Stimulated activated CD8-positive, alpha-beta memory T cell treated with anti-CD3 and anti-CD28 coated beads, Interleukin-4, amount 100 ng/mL, for 1 hour (primary cell): ENCODE measurements around the gene KIAA2012.

Experiments
- DNase-seq, 2 donors: peaks; one replicate each; pipeline ENCODE4 v3.0.0-alpha.2; 2020; ENCODE audit warnings: low read depth in 2 of 2, low spot score in 1 of 2

The KIAA2012 gene

GRCh38 chr2:202148515-202149154 lies 75.6 kb downstream of the KIAA2012 start:
- no peak for DNase-seq

- DNase-seq: no peak
Observed at GRCh38 chr2:202149155-202149762, 76.2 kb downstream of the KIAA2012 start.

GRCh38 chr2:202149936-202150335 lies 76.9 kb downstream of the KIAA2012 start:
- DNase-seq: no peak

- DNase-seq: no peak
Observed at GRCh38 chr2:202152104-202152715, 79.2 kb downstream of the KIAA2012 start.

GRCh38 chr2:202154613-202155012 lies 81.6 kb downstream of the KIAA2012 start:
- no peak for DNase-seq

GRCh38 chr2:202157211-202157990 lies 84.3 kb downstream of the KIAA2012 start:
- DNase-seq: no peak

DNA sequence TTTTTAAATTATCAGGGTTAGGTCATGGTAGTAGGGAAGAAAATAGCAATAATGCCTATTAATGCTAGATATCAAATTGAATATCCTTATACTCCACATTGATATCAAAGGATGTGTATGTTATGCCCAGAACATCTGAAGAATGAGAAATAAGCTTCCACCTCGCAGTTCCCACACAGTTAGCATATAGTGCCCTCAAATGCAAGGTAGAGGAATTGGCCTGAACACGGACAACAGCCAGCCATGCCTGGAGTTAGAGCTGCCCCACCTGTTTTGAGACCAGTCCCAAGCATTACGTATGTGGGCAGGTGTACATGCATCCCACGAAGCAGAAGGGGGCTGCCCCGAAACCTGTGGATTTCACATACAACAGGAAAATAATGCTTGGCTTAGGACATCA lies 85.7 kb downstream of the KIAA2012 start:
- no peak for DNase-seq

- DNase-seq: no peak
Observed at GRCh38 chr2:202161151-202161835, 88.2 kb downstream of the KIAA2012 start.

DNA sequence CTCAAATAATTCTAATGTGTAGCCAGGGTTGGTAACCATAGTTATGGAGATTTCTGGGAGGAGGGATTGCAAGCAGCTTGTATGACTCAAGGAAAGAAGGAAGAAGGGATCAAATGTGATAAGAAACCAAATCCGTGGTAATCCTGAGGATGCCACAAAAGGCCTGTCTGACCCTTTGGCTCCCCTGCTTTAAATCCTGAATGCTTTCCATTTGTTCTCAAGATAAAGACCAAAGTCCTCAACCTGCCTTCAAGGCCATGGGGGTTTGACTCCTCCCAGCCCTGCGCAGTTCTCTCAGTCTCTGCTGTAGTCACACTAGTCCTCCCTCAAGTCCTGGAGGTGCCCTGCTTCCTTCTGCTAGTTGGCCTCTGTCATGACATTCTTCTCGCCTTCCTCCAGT lies 91.4 kb downstream of the KIAA2012 start:
- no peak for DNase-seq

DNA sequence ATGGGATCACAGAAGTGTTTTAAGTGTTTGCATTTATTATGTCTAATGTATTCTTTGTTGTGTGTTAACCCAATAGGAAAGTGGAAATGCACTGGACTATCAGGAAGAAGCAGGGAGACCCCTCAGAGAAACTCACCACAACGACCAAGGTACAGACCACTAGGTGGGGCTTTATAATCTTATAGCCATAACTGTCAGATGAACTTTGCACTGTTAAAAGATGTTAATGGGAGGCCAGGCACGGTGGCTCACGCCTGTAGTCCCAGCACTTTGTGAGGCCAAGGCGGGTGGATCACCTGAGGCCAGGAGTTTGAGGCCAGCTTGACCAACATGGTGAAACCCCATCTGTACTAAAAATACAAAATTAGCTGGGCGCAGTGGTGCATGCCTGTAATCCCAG lies 92.2 kb downstream of the KIAA2012 start:
- DNase-seq: no peak

GRCh38 chr2:202165945-202166344 lies 92.9 kb downstream of the KIAA2012 start:
- no peak for DNase-seq

GRCh38 chr2:202169131-202169530 lies 96.1 kb downstream of the KIAA2012 start:
- no peak for DNase-seq

GRCh38 chr2:202169832-202170424 lies 96.9 kb downstream of the KIAA2012 start:
- DNase-seq: no peak

- DNase-seq: no peak
Observed at GRCh38 chr2:202171241-202171825, 98.3 kb downstream of the KIAA2012 start.

- DNase-seq: no peak
Observed at GRCh38 chr2:202172439-202173211, 99.6 kb downstream of the KIAA2012 start.

DNA sequence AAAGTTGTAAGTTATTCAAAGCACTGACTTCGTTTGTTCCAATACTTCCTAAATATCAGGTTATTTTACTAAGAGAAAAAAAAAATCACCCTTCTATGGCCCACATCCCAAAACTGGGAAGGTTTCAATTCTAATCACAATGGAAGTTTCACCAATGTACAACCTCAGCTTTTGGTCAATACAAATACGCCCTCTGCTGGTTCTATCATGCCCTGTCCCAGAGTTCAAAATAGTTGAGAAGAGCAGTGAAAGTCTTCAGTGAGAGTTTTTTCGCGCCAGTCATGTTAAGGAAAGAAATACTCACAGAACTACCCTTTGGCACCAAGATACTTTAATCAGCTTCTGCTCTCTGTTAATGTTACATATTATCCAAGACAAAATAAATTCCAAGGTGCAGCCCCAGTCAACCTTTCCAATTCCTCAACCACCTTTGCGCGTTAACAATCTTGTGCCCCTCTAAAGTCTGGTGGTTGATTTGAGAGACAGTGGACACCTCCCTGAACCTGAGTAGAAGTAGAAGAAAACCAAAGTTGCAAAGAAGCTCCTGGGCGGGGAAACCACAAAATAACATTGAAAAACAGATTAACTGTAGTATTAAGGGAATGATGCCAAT lies 105.4 kb downstream of the KIAA2012 start:
- DNase-seq: peak in 1 of 2 donors; percentile 13

DNA sequence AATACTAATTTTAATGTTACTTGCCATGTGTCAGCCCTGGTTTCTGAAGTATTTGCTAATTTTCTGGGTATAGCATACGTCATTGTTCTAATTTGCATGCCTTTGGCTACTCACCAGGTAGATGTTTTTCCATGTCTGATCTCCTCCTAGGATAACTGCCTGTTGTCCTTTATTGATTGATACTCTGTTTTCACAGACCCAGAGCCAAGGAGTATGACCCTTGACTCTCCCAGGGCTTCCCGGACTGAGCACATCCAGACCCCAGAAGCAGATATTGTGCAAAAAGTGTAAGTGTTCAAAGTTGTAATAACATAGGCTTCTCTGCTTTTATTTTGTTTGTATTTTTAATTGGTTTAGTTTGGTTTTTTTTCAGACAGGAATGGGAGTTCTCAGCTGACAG lies 111.5 kb downstream of the KIAA2012 start:
- no peak for DNase-seq

- no peak for DNase-seq
Observed at GRCh38 chr2:202185156-202185555, 112.1 kb downstream of the KIAA2012 start.

- DNase-seq: no peak
Observed at GRCh38 chr2:202186641-202187202, 113.7 kb downstream of the KIAA2012 start.
